Measurements from ENCODE around the gene ADAMTS18. TPM values are rescaled to one million over a fixed set of nuclear protein-coding genes. Genes with fewer than 3 reads are reported as not detected.
"Not testable (repeated sequence)": the region's sequence is repeated elsewhere in the genome, so short reads cannot be mapped to it uniquely, and the experiment has no call there.

Gene ADAMTS18
- total RNA-seq, 1 donor from 2014 or later = 7.9 TPM

DNA sequence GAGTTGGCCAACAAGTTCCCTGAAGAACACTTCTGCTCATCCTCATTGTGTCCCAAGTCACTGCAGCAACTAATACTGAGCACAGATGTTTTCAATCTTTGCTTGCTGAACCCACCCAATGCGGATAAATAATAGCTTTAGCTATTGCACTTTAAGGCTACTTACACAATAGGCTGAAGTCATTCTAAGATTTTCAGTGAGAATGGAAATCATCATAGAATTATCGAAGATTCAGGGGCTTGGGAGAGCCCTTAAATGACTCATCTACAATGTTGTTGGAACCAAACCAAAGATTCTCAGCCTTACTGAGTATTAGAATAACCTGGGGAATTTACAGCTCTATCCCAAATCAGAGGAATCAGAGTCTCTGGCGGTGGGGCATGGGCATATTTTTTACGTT, 184.4 kb downstream of the ADAMTS18 start:
- TF ChIP-seq, protein P1, sequence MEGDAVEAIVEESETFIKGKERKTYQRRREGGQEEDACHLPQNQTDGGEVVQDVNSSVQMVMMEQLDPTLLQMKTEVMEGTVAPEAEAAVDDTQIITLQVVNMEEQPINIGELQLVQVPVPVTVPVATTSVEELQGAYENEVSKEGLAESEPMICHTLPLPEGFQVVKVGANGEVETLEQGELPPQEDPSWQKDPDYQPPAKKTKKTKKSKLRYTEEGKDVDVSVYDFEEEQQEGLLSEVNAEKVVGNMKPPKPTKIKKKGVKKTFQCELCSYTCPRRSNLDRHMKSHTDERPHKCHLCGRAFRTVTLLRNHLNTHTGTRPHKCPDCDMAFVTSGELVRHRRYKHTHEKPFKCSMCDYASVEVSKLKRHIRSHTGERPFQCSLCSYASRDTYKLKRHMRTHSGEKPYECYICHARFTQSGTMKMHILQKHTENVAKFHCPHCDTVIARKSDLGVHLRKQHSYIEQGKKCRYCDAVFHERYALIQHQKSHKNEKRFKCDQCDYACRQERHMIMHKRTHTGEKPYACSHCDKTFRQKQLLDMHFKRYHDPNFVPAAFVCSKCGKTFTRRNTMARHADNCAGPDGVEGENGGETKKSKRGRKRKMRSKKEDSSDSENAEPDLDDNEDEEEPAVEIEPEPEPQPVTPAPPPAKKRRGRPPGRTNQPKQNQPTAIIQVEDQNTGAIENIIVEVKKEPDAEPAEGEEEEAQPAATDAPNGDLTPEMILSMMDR (conservative IDR thresholded peaks at IDR 0.05) = no peak
- Mint-ChIP-seq H3K4me1 (ENCODE audit: unreplicated experiment) (no peaks in the 10 kb centered on the region), H3K9me3 (peaks cover 4% of the 10 kb centered on the region), H3K27me3 (no peaks in the 10 kb centered on the region), H3K36me3 (no peaks in the 10 kb centered on the region), H3K4me3 (no peak overlapping the region), H3K27ac (no peak overlapping the region)
- DNase-seq (ENCODE audit: extremely low spot score, unreplicated experiment) = no peak

DNA sequence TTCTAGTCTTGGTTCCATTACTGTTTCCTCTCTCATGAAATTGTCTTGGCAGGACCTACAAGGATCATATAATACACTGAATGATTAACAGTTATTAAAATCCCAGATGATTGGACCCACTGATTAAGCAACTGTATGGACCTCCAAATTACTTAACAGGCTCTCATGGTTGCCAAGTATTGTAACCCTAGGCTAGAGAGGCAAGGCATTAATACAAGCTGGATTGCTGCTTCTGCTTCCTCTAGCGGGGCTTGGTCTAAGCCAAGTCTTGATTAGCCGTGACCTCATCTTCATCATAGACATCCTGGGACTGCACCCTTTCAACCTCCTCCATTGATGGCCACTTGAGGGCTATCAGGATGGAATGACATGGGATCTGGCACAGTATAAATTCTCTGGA, 188.7 kb downstream of the ADAMTS18 start:
- TF ChIP-seq, protein P1 (conservative IDR thresholded peaks at IDR 0.05) = no peak

DNA sequence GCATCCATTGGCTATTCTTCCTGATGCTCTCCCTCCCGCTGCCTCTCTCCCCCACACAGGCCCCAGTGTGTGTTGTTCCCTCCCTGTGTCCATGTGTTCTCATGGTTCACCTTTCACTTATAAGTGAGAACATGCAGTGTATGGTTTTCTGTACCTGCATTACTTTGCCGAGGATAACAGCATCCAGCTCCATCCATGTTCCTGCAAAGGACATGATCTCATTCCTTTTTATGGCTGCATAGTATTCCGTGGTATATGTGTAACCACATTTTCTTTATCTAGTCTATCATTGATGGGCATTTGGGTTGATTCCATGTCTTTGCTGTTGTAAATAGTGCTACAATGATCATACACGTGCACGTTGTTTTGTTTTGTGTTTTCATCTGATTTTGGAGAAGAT, 192.4 kb downstream of the ADAMTS18 start:
- H3K9me3 Mint-ChIP-seq; H3K27me3 Mint-ChIP-seq; H3K4me3 Mint-ChIP-seq; DNase-seq (ENCODE audit: extremely low spot score, unreplicated experiment); H3K36me3 Mint-ChIP-seq; H3K27ac Mint-ChIP-seq: not testable (repeated sequence)
- H3K4me1 Mint-ChIP-seq (ENCODE audit: unreplicated experiment) = peaks cover 15% of the 10 kb centered on the region

More for the DNA sequence above, 188.7 kb downstream of the ADAMTS18 start:
- DNase-seq (ENCODE audit: extremely low spot score, unreplicated experiment) = no peak
- Mint-ChIP-seq H3K27ac (no peak overlapping the region), H3K4me3 (no peak overlapping the region), H3K36me3 (no peaks in the 10 kb centered on the region), H3K4me1 (ENCODE audit: unreplicated experiment) (no peaks in the 10 kb centered on the region), H3K27me3 (no peaks in the 10 kb centered on the region), H3K9me3 (peaks cover 6% of the 10 kb centered on the region)

DNA sequence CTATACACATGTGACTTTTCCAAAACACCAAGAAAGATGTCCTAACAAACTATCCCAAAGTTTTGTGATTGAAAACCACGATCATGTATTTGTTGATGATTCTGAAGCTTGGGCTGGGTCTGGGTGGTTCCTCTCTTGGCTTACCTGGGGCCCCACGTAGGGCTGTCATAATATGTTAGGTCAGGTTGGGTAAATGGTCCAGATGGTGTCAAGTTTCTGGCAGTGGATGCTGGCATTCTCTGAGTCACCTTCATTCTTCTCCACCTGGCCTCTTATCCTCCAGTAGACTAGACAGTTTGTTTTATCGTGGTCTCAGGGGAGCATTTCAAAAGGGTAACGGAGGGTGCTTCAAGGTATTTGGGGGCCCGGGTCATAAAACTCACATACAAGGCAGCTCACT, 196.2 kb downstream of the ADAMTS18 start:
- H3K9me3 Mint-ChIP-seq = peaks cover 6% of the 10 kb centered on the region

DNA sequence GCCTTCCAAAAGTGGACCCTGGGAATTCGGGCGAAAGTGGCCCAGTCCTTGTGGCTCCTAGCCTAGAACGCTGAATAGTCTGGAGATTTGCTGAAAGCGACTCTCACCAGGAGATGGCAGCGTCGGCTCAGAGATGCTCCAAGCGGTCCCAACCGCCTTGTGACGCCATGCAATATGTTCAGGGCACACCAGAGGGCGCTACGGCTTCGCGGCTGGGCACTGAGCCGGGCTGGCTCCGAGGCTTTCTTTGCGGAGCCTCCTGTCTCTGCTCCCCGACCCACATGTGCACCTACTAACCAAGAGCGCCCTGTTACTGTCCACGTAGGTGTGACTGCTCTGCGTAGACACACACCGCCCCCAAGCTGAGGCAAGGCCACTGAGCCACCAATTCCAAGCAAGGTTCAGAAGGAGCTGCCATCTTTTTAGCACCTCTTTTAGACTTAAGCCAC, 198.7 kb downstream of the ADAMTS18 start:
- Mint-ChIP-seq H3K36me3 (no peaks in the 10 kb centered on the region), H3K27me3 (peaks cover 17% of the 10 kb centered on the region), H3K4me1 (ENCODE audit: unreplicated experiment) (peaks cover 21% of the 10 kb centered on the region), H3K9me3 (no peaks in the 10 kb centered on the region), H3K27ac (peak overlapping the region; percentile 23), H3K4me3 (peak overlapping the region; percentile 80)
- TF ChIP-seq, protein P1 (conservative IDR thresholded peaks at IDR 0.05) = peak; percentile 100
- DNase-seq (ENCODE audit: extremely low spot score, unreplicated experiment) = peak; percentile 91

More for the DNA sequence above, 196.2 kb downstream of the ADAMTS18 start:
- Mint-ChIP-seq H3K36me3 (no peaks in the 10 kb centered on the region), H3K27me3 (peaks cover 17% of the 10 kb centered on the region), H3K4me1 (ENCODE audit: unreplicated experiment) (peaks cover 21% of the 10 kb centered on the region), H3K4me3 (no peak overlapping the region), H3K27ac (no peak overlapping the region)
- TF ChIP-seq, protein P1 (conservative IDR thresholded peaks at IDR 0.05) = no peak
- DNase-seq (ENCODE audit: extremely low spot score, unreplicated experiment) = no peak

DNA sequence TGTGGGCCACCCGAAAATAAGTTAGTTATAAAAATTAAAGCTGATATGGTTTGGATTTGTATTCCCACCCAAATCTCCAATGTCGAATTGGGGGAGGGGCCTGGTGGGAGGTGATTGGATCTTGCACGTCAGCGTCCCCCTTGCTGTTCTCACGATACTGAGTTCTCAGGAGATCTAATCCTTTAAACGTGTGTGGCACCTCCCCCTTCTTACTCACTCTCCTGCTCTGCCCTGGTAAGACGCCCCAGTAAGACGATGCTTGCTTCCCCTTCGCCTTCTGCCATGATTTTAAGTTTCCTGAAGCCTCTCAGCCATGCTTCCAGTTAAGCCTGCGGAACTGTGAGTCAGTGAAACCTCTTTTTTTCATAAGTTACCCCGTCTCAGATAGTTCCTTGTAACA, 200.2 kb downstream of the ADAMTS18 start:
- peaks cover 17% of the 10 kb centered on the region for H3K27me3 Mint-ChIP-seq
- H3K36me3 Mint-ChIP-seq = no peaks in the 10 kb centered on the region
- DNase-seq (ENCODE audit: extremely low spot score, unreplicated experiment) = no peak
- H3K4me1 Mint-ChIP-seq (ENCODE audit: unreplicated experiment) = peaks cover 19% of the 10 kb centered on the region
- TF ChIP-seq, protein P1 (conservative IDR thresholded peaks at IDR 0.05) = no peak
- H3K4me3 Mint-ChIP-seq = no peak overlapping the region
- no peak overlapping the region for H3K27ac Mint-ChIP-seq
- no peaks in the 10 kb centered on the region for H3K9me3 Mint-ChIP-seq
